AG04450 (cell line): ENCODE measurements around the gene EHMT2. TPM values are rescaled to one million over a fixed set of nuclear protein-coding genes. Genes with fewer than 3 reads are reported as not detected.
"Not testable (repeated sequence)": the region's sequence is repeated elsewhere in the genome, so short reads cannot be mapped to it uniquely, and the experiment has no call there.

Source experiments
- CTCF ChIA-PET: fragments of 300-600, 350-600 bp; formaldehyde crosslinking; extraction: SDS; loops from one replicate; lab custom pipeline; 2022; ENCODE audit warnings: antibody characterized with exemption, inconsistent platforms; lab: Charles Lee
- POLR2A ChIA-PET: fragments of 350-600 bp; formaldehyde crosslinking; extraction: SDS; loops from one replicate; lab custom pipeline; 2021; ENCODE audit warnings: antibody characterized with exemption, inconsistent platforms; lab: Yijun Ruan, JAX
- DNase-seq: peaks from one replicate; pipeline ENCODE4 v3.0.0-alpha.2; 2011; ENCODE audit warnings: low read depth, low spot score
- H3K27ac ChIP-seq: one replicate; pipeline ENCODE4 v1.5.1; 2012; ENCODE audit warnings: low read depth, low read length, control low read depth
- H3K27me3 ChIP-seq: one replicate; pipeline ENCODE4 v1.6.0; 2012; ENCODE audit warnings: low read length; ENCODE audit not compliant: control insufficient read depth, insufficient read depth
- H3K4me3 ChIP-seq: 2 replicates; pipeline ENCODE4 v1.5.1; 2011; ENCODE audit warnings: mild to moderate bottlenecking, low read depth, low read length, control low read depth
- H3K9me3 ChIP-seq: 2 replicates; pipeline ENCODE4 v1.5.1; 2012; ENCODE audit warnings: low read length; ENCODE audit not compliant: control insufficient read depth, insufficient read depth
- polyA plus RNA-seq: library from polyadenylated mRNA; depleted of rRNA; stranded (reverse); fragments of >200 nt; gene quantifications from 2 replicates; pipeline ENCODE4 v1.2.3, GENCODE V29; 2011
- TF ChIP-seq, protein P1 (sequence below): IDR thresholded peaks from 2 replicates; pipeline ENCODE4 v1.5.1; 2011; ENCODE audit warnings: low read depth, low read length, control low read depth, inconsistent platforms

EHMT2 gene
- polyA plus RNA-seq, 1 experiment = 23.8 TPM

GRCh38 chr6:31850765-31851484 lies 46.6 kb downstream of the EHMT2 start:
- peaks cover 4% of the 10 kb centered on the region; the same call in 1 of the 2 replicates for H3K9me3 ChIP-seq
- H3K27me3 ChIP-seq = no peaks in the 10 kb centered on the region
- POLR2A ChIA-PET = interaction anchor here (0.7 kb wide), 1 partner anchor 113 kb away, joined by 5 read pairs; no protein-coding TSS in a partner anchor
- H3K4me3 ChIP-seq = no peak overlapping the region
- H3K27ac ChIP-seq = no peak overlapping the region
- DNase-seq = no peak
- TF ChIP-seq, protein P1, sequence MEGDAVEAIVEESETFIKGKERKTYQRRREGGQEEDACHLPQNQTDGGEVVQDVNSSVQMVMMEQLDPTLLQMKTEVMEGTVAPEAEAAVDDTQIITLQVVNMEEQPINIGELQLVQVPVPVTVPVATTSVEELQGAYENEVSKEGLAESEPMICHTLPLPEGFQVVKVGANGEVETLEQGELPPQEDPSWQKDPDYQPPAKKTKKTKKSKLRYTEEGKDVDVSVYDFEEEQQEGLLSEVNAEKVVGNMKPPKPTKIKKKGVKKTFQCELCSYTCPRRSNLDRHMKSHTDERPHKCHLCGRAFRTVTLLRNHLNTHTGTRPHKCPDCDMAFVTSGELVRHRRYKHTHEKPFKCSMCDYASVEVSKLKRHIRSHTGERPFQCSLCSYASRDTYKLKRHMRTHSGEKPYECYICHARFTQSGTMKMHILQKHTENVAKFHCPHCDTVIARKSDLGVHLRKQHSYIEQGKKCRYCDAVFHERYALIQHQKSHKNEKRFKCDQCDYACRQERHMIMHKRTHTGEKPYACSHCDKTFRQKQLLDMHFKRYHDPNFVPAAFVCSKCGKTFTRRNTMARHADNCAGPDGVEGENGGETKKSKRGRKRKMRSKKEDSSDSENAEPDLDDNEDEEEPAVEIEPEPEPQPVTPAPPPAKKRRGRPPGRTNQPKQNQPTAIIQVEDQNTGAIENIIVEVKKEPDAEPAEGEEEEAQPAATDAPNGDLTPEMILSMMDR = no peak
- CTCF ChIA-PET = interaction anchor here (1.2 kb wide), 1 partner anchor 60 kb away, joined by 3 read pairs; no protein-coding TSS in a partner anchor

DNA sequence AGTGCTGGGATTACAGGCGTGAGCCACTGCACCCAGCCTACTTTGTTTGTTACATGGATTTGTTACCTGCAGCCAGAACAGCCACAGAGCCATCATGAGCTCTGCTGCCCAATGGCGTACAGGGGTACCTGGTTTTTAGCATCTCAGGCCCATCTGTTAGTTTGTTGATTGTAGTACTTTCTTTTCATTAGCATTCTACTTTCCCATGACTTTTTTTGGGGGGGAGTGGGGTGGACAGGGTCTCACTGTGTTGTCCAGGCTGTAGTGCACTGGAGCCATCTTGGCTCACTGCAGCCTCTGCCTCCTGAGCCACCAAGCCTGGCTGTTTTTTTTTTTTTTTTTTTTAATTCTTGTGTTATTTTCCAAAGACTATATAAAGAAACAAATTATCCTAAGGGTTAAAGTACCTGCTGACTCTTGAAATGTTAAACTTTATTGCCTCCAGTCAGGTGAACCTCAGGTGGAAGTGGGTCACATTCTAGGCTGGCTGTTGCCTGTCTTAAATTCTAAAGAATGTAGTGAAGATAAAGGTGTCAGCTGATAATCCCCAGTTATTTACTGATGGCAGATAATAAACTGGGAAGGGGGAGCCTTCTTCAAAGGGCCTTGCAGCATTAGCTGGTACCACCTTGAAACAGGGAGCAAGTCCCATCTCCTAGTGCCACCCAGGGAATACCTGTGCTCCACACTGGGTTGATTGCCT lies 50.1 kb downstream of the EHMT2 start:
- DNase-seq = no peak
- ChIA-PET CTCF (interaction anchor here (0.7 kb wide), 1 partner anchor 179 kb away, joined by 17 read pairs; no protein-coding TSS in a partner anchor), POLR2A (interaction anchor here (0.7 kb wide), 1 partner anchor 16 kb away, joined by 4 read pairs; no protein-coding TSS in a partner anchor)
- TF ChIP-seq, protein P1 = no peak
- Histone ChIP-seq H3K27me3 (no peaks in the 10 kb centered on the region), H3K9me3 (peaks cover 4% of the 10 kb centered on the region; the same call in 1 of the 2 replicates), H3K27ac (no peak overlapping the region), H3K4me3 (no peak overlapping the region)

GRCh38 chr6:31844507-31844906 lies 53.0 kb downstream of the EHMT2 start:
- Histone ChIP-seq H3K27me3 (no peaks in the 10 kb centered on the region), H3K4me3 (no peak overlapping the region), H3K9me3 (no peaks in the 10 kb centered on the region; the same call in 1 of the 2 replicates), H3K27ac (no peak overlapping the region)
- CTCF ChIA-PET = no interaction called here
- TF ChIP-seq, protein P1 = no peak
- no peak for DNase-seq
- POLR2A ChIA-PET = interaction anchor here (0.7 to 1.2 kb wide), 4 partner anchors 9 to 17 kb away, joined by 3 read pairs; partner anchors contain the start of gene HSPA1B

- H3K4me3 ChIP-seq = no peak overlapping the region
- H3K27me3 ChIP-seq = no peaks in the 10 kb centered on the region
- ChIA-PET CTCF (no interaction called here), POLR2A (no interaction called here)
- H3K9me3 ChIP-seq = no peaks in the 10 kb centered on the region; the same call in 1 of the 2 replicates
- H3K27ac ChIP-seq = no peak overlapping the region
- DNase-seq = no peak
- TF ChIP-seq, protein P1 = no peak
These were observed 55.4 kb downstream of the EHMT2 start for GRCh38 chr6:31842053-31842452.

- H3K9me3 ChIP-seq, DNase-seq, H3K4me3 ChIP-seq, H3K27me3 ChIP-seq, H3K27ac ChIP-seq: not testable (repeated sequence)
- CTCF ChIA-PET = interaction anchor here (0.8 to 1.6 kb wide), 2 partner anchors 10 to 48 kb away, joined by 3 to 5 read pairs; no protein-coding TSS in a partner anchor
- POLR2A ChIA-PET = interaction anchor here (0.7 to 1.6 kb wide), 2 partner anchors 44 to 1208 kb away, joined by 4 read pairs; no protein-coding TSS in a partner anchor
These were observed 57.7 kb downstream of the EHMT2 start for GRCh38 chr6:31839779-31840126.
